GM19467 (cell line): ENCODE data around the gene CXCR2.

Source experiments
- ATAC-seq: cut with Tn5 transposase; IDR thresholded peaks from one replicate; pipeline ENCODE4 v1.9.1; 2021; ENCODE audit warnings: mild to moderate bottlenecking, moderate library complexity; ENCODE audit not compliant: unreplicated experiment

CXCR2 gene

DNA sequence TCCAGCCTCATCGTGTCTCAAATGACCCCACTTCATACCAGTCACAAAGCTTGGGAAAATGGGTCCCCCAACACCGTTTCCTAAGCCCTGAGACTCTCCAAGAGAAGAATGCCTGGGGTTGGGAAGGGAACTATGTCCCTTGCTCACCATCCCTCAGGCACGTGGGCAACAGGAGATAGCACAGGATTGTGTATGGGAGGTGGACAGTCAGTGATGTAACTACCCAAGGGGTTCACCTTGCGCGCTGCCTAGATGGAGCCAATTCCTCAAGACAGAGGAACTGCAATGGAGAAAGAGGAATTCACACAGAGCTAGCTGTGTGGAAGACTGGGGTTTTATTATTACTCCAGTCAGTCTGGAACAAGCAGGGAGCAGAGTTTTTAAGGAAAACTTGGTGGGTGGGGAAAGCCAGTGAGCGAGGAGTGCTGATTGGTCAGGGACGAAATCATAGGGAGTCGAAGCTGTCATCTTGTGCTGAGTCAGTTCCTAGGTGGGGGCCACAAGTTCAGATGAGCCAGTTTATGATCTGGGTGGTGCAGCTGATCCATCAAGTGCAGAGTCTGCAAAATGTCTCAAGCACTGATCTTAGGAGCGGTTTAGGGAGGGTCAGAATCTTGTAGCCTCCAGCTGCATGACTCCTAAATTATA, 54.8 kb downstream of the CXCR2 start:
- no peak for ATAC-seq

DNA sequence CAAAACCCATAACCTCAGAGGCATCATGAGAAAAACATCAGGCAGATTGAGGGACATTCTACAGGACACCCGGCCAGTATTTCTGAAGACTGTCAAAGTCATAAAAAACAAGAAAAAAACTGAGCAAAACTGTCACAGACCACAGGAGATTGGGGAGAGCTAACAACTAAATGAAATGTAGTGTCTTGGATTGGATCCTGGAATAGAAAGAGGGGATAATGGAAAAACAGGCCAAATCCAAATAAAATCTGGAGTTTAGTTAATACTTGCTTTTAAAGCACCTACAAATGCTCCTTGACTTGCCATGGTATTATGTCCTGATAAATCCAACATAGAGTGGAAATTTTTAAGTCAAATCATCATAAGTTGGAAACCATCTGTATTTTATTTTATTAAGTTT, 58.5 kb downstream of the CXCR2 start:
- no peak for ATAC-seq

DNA sequence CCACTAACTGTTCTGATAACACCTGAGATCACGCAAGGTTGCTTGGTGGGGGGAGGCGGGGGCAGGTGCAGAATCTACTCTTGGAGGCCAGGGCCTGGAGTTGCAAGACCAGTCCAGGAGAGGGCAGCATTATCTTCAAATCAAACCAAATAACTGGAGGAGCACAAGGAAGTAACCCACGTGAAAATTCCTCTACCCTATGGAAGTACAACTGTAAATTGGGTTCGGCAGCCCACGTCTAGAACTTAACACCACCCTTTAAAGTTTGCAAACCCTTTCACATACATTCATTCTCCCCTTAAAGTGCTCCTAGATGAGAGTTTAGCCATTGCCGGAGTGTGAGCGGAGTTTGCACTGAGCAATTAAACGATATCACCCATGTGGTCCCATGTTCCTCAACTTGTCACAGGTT, 60.5 kb downstream of the CXCR2 start:
- ATAC-seq, result no peak
